Osteoblast (primary cell): Measurements from ENCODE around the gene ARHGAP31. TPM values are rescaled to one million over a fixed set of nuclear protein-coding genes. Genes with fewer than 3 reads are reported as not detected.

Source experiments
- DNase-seq: peaks from one replicate; pipeline ENCODE4 v3.0.0; 2011; ENCODE audit warnings: low spot score, mixed read lengths; ENCODE audit not compliant: insufficient read length; ENCODE audit errors: missing footprints
- H2AFZ ChIP-seq: 2 replicates; pipeline ENCODE4 v1.6.0; 2011; ENCODE audit warnings: mild to moderate bottlenecking, low read length
- H3K27ac ChIP-seq: 2 replicates; pipeline ENCODE4 v1.5.1; 2011; ENCODE audit warnings: mild to moderate bottlenecking, low read depth, low read length, moderate library complexity
- H3K27me3 ChIP-seq: 2 replicates; pipeline ENCODE4 v1.6.0; 2012; ENCODE audit warnings: mild to moderate bottlenecking, control low read depth, inconsistent platforms, low read length, moderate library complexity; ENCODE audit not compliant: insufficient read depth
- H3K36me3 ChIP-seq: 2 replicates; pipeline ENCODE4 v1.5.1; 2011; ENCODE audit warnings: mild to moderate bottlenecking, low read length, control low read depth, moderate library complexity; ENCODE audit not compliant: insufficient read depth
- H3K4me1 ChIP-seq: 2 replicates; pipeline ENCODE4 v1.5.1; 2011; ENCODE audit warnings: mild to moderate bottlenecking, low read length, control low read depth, moderate library complexity; ENCODE audit not compliant: insufficient read depth
- H3K4me2 ChIP-seq: 2 replicates; pipeline ENCODE4 v1.6.0; 2011; ENCODE audit warnings: mild to moderate bottlenecking, low read length; ENCODE audit not compliant: insufficient read depth
- H3K4me3 ChIP-seq: fragments of 200-600 bp; sonication (generic); 3 replicates; pipeline ENCODE4 v1.5.1; 2012; ENCODE audit warnings: mild to moderate bottlenecking, low read length, inconsistent platforms; ENCODE audit not compliant: insufficient read depth
- H3K79me2 ChIP-seq: 2 replicates; pipeline ENCODE4 v1.6.0; 2012; ENCODE audit warnings: mild to moderate bottlenecking, low read length, control low read depth, inconsistent platforms; ENCODE audit not compliant: insufficient read depth
- H3K9me3 ChIP-seq: 2 replicates; pipeline ENCODE4 v1.5.1; 2011; ENCODE audit warnings: low read depth, low read length, control low read depth
- H4K20me1 ChIP-seq: 2 replicates; pipeline ENCODE4 v1.6.0; 2012; ENCODE audit warnings: mild to moderate bottlenecking, low read length, control low read depth; ENCODE audit not compliant: insufficient read depth
- total RNA-seq: library from RNA; depleted of rRNA; stranded (reverse); fragments of >200 nt; gene quantifications from 2 replicates; pipeline ENCODE4 v1.2.3, GENCODE V29; 2012
- TF ChIP-seq, protein P1 (sequence below): IDR thresholded peaks from 2 replicates; pipeline ENCODE4 v1.5.1; 2011; ENCODE audit warnings: mild to moderate bottlenecking, low read depth, low read length, moderate library complexity; ENCODE audit errors: extremely low read depth

ARHGAP31 gene
- total RNA-seq, 1 donor = 56.5 TPM

GRCh38 chr3:119400466-119400865 lies 106.3 kb downstream of the ARHGAP31 start:
- H3K27ac ChIP-seq = no peak overlapping the region
- H2AFZ ChIP-seq = no peak overlapping the region
- TF ChIP-seq, protein P1, sequence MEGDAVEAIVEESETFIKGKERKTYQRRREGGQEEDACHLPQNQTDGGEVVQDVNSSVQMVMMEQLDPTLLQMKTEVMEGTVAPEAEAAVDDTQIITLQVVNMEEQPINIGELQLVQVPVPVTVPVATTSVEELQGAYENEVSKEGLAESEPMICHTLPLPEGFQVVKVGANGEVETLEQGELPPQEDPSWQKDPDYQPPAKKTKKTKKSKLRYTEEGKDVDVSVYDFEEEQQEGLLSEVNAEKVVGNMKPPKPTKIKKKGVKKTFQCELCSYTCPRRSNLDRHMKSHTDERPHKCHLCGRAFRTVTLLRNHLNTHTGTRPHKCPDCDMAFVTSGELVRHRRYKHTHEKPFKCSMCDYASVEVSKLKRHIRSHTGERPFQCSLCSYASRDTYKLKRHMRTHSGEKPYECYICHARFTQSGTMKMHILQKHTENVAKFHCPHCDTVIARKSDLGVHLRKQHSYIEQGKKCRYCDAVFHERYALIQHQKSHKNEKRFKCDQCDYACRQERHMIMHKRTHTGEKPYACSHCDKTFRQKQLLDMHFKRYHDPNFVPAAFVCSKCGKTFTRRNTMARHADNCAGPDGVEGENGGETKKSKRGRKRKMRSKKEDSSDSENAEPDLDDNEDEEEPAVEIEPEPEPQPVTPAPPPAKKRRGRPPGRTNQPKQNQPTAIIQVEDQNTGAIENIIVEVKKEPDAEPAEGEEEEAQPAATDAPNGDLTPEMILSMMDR = no peak
- H3K27me3 ChIP-seq = no peaks in the 10 kb centered on the region
- H3K9me3 ChIP-seq = no peaks in the 10 kb centered on the region
- H3K4me1 ChIP-seq = no peaks in the 10 kb centered on the region
- H3K36me3 ChIP-seq = peaks cover 80% of the 10 kb centered on the region
- no peaks in the 10 kb centered on the region for H4K20me1 ChIP-seq
- H3K4me2 ChIP-seq = no peak overlapping the region
- no peak for DNase-seq
- no peak overlapping the region for H3K4me3 ChIP-seq
- no peaks in the 10 kb centered on the region for H3K79me2 ChIP-seq

GRCh38 chr3:119401069-119401468 lies 106.9 kb downstream of the ARHGAP31 start:
- no peak overlapping the region for H3K4me3 ChIP-seq
- no peak overlapping the region for H3K4me2 ChIP-seq
- no peak for DNase-seq
- no peaks in the 10 kb centered on the region for H3K27me3 ChIP-seq
- H3K36me3 ChIP-seq = peaks cover 74% of the 10 kb centered on the region
- TF ChIP-seq, protein P1 = no peak
- no peaks in the 10 kb centered on the region for H3K9me3 ChIP-seq
- no peaks in the 10 kb centered on the region for H3K4me1 ChIP-seq
- no peaks in the 10 kb centered on the region for H3K79me2 ChIP-seq
- H3K27ac ChIP-seq = no peak overlapping the region
- no peak overlapping the region for H2AFZ ChIP-seq
- no peaks in the 10 kb centered on the region for H4K20me1 ChIP-seq

- Histone ChIP-seq H4K20me1 (peaks cover 3% of the 10 kb centered on the region), H3K4me3 (no peak overlapping the region), H3K79me2 (no peaks in the 10 kb centered on the region), H3K4me2 (no peak overlapping the region), H3K36me3 (peaks cover 73% of the 10 kb centered on the region), H3K27me3 (no peaks in the 10 kb centered on the region), H2AFZ (no peak overlapping the region), H3K27ac (no peak overlapping the region), H3K9me3 (no peaks in the 10 kb centered on the region), H3K4me1 (no peaks in the 10 kb centered on the region)
- DNase-seq = no peak
- TF ChIP-seq, protein P1 = no peak
These were observed 107.6 kb downstream of the ARHGAP31 start for GRCh38 chr3:119401503-119402440.

DNA sequence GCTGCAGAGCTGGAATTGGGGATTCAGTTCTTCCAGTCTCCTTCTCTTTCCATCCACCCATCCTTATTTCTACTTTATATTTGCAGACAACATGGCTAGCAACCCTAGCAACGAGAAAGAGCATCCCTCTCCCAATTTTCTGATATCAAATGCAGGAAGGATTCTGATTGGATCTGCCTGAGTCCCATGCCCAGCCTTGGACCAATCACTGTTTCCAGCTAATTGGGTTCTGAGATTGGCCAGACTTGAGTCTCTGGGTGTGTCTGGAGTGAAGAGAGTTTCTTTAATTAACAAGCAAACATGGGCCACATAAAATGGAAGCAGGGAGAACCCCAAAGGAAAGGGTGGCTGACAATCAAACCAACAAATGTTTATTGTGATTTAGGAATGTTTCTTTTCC lies 108.6 kb downstream of the ARHGAP31 start:
- H3K9me3 ChIP-seq = no peaks in the 10 kb centered on the region
- no peaks in the 10 kb centered on the region for H3K4me1 ChIP-seq
- H3K36me3 ChIP-seq = peaks cover 66% of the 10 kb centered on the region
- no peak for DNase-seq
- no peak overlapping the region for H2AFZ ChIP-seq
- no peaks in the 10 kb centered on the region for H3K27me3 ChIP-seq
- no peak overlapping the region for H3K27ac ChIP-seq
- H4K20me1 ChIP-seq = peaks cover 3% of the 10 kb centered on the region
- TF ChIP-seq, protein P1 = no peak
- no peaks in the 10 kb centered on the region for H3K79me2 ChIP-seq
- H3K4me3 ChIP-seq = no peak overlapping the region
- H3K4me2 ChIP-seq = no peak overlapping the region
